GM20431 (cell line): ENCODE results near the gene UGT2B7.

ENCODE experiments used
- in situ Hi-C: fragments of 300-500 bp; cut with MseI, MboI; formaldehyde crosslinking; loops from one replicate; pipeline ENCODE4 v1.15.0; 2020; ENCODE audit warnings: low sequenced_read_pairs; ENCODE audit not compliant: unreplicated experiment

The UGT2B7 gene

GRCh38 chr4:69134471-69134870, 38.2 kb downstream of the UGT2B7 start:
- in situ Hi-C loops, result no loop called here

- in situ Hi-C loops, result no loop called here
Measured at GRCh38 chr4:69141320-69141719, 45.0 kb downstream of the UGT2B7 start.

- in situ Hi-C loops, result no loop called here
Measured at GRCh38 chr4:69147334-69147733, 51.1 kb downstream of the UGT2B7 start.

GRCh38 chr4:69154021-69154420, 57.7 kb downstream of the UGT2B7 start:
- in situ Hi-C loops, result no loop called here

GRCh38 chr4:69156913-69157312, 60.6 kb downstream of the UGT2B7 start:
- in situ Hi-C loops, result no loop called here
